GM12878 (cell line): Measurements from ENCODE around the gene ATRNL1.

ENCODE experiments used
- CTCF ChIP-seq, 3 experiments: IDR thresholded peaks in 2 of 3; conservative IDR thresholded peaks in 1 of 3; 2 replicates each; pipeline ENCODE4 v1.5.1; 2011; ENCODE audit warnings: low read depth in 3 of 3, low read length in 3 of 3, mild to moderate bottlenecking in 3 of 3, control low read depth in 2 of 3, moderate library complexity in 2 of 3, inconsistent platforms in 1 of 3, mixed read lengths in 1 of 3; ENCODE audit not compliant: control insufficient read depth in 2 of 3, insufficient read depth in 1 of 3; ENCODE audit errors: extremely low read depth in 1 of 3
- NFIC ChIP-seq: IDR thresholded peaks from 2 replicates; pipeline ENCODE4 v1.6.1; 2012; ENCODE audit warnings: low read depth, mild to moderate bottlenecking, inconsistent platforms, low read length, moderate library complexity
- NFXL1 ChIP-seq: fragments of 450-650 bp; IDR thresholded peaks from 2 replicates; pipeline ENCODE4 v1.6.1; 2017; ENCODE audit warnings: antibody characterized with exemption, mild to moderate bottlenecking, borderline replicate concordance
- RAD21 ChIP-seq: IDR thresholded peaks from 2 replicates; pipeline ENCODE4 v1.6.1; 2011; ENCODE audit warnings: mild to moderate bottlenecking, low read depth, low read length, moderate library complexity; ENCODE audit not compliant: insufficient read depth

- TF ChIP-seq NFXL1 = no peak
- no peak for TF ChIP-seq RAD21
- no peak for TF ChIP-seq CTCF (IDR thresholded peaks at IDR 0.05 in 2 of 3, conservative IDR thresholded peaks at IDR 0.05 in 1 of 3; ENCODE audit: control insufficient read depth in 2 of 3, extremely low read depth in 1 of 3, insufficient read depth in 1 of 3, low read depth in 3 of 3, low read length in 3 of 3)
- no peak for TF ChIP-seq NFIC
These were observed 14.7 kb downstream of the ATRNL1 start for GRCh38 chr10:115107830-115108229.
